Measurements from ENCODE around the gene CYSTM1.

The CYSTM1 gene

GRCh38 chr5:140258873-140259272 is 83.9 kb downstream of the CYSTM1 start:
- no peak for DNase-seq (ENCODE audit: low read depth)

- no peak for DNase-seq (ENCODE audit: low read depth)
Observed at GRCh38 chr5:140259500-140259899, 84.5 kb downstream of the CYSTM1 start.

GRCh38 chr5:140260089-140260656 is 85.2 kb downstream of the CYSTM1 start:
- DNase-seq (ENCODE audit: low read depth) = no peak

GRCh38 chr5:140261403-140262171 is 86.6 kb downstream of the CYSTM1 start:
- DNase-seq (ENCODE audit: low read depth) = no peak

- DNase-seq (ENCODE audit: low read depth) = no peak
Observed at GRCh38 chr5:140262221-140262620, 87.2 kb downstream of the CYSTM1 start.

- no peak for DNase-seq (ENCODE audit: low read depth)
Observed at GRCh38 chr5:140262839-140263238, 87.9 kb downstream of the CYSTM1 start.

- no peak for DNase-seq (ENCODE audit: low read depth)
Observed at GRCh38 chr5:140265845-140266244, 90.9 kb downstream of the CYSTM1 start.

GRCh38 chr5:140266471-140267200 is 91.6 kb downstream of the CYSTM1 start:
- no peak for DNase-seq (ENCODE audit: low read depth)

GRCh38 chr5:140267201-140267540 is 92.2 kb downstream of the CYSTM1 start:
- no peak for DNase-seq (ENCODE audit: low read depth)

GRCh38 chr5:140267559-140268018 is 92.6 kb downstream of the CYSTM1 start:
- no peak for DNase-seq (ENCODE audit: low read depth)

GRCh38 chr5:140270008-140270407 is 95.0 kb downstream of the CYSTM1 start:
- DNase-seq (ENCODE audit: low read depth) = no peak

GRCh38 chr5:140273401-140273877 is 98.5 kb downstream of the CYSTM1 start:
- DNase-seq (ENCODE audit: low read depth) = no peak

GRCh38 chr5:140275837-140276236 is 100.8 kb downstream of the CYSTM1 start:
- DNase-seq (ENCODE audit: low read depth) = no peak

- no peak for DNase-seq (ENCODE audit: low read depth)
Observed at GRCh38 chr5:140282266-140282665, 107.3 kb downstream of the CYSTM1 start.

- no peak for DNase-seq (ENCODE audit: low read depth)
Observed at GRCh38 chr5:140284013-140284412, 109.0 kb downstream of the CYSTM1 start.

- no peak for DNase-seq (ENCODE audit: low read depth)
Observed at GRCh38 chr5:140286424-140286823, 111.4 kb downstream of the CYSTM1 start.

- DNase-seq (ENCODE audit: low read depth) = no peak
Observed at GRCh38 chr5:140287801-140288521, 113.0 kb downstream of the CYSTM1 start.

- DNase-seq (ENCODE audit: low read depth) = no peak
Observed at GRCh38 chr5:140292212-140293036, 117.4 kb downstream of the CYSTM1 start.
